SH-SY5Y (cell line): ENCODE results near the gene NMRK1.

ENCODE experiments used
- GATA2 ChIP-seq: IDR thresholded peaks from 2 replicates; pipeline ENCODE4 v1.6.1; 2011; ENCODE audit warnings: mild to moderate bottlenecking, low read depth, low read length
- GATA3 ChIP-seq: IDR thresholded peaks from 2 replicates; pipeline ENCODE4 v1.6.1; 2011; ENCODE audit warnings: low read depth, mild to moderate bottlenecking, low read length, moderate library complexity

GRCh38 chr9:75134495-75134894 lies 46.5 kb upstream of the NMRK1 start:
- no peak for TF ChIP-seq GATA3
- TF ChIP-seq GATA2 = no peak
